ENCODE measurements around the gene NDRG2.

The NDRG2 gene

DNA sequence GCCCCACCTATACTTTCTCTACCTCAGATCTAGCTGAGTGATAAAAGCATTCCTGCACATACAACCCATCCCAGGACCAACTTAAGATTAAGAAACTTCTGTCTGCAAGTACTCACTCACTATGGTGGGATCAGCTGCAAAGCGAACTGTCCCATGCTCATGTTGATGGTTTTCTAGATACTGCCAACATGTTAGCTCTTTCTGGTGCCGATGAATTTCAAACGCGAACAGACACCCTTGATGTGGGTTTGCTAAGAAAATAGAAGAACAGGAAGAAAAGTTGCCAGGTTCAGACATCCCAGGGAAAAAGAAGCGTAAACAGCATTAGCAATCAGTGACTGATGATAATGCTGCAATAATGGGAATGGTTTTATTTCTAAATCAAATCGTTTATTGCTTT is 27.3 kb downstream of the NDRG2 start:
- Histone ChIP-seq H3K27ac (no peak overlapping the region), H3K27me3 (no peaks in the 10 kb centered on the region), H3K4me3 (no peak overlapping the region), H3K4me1 (peaks cover 0 to 7% (median 3%) of the 10 kb centered on the region in 4 donors), H3K9me3 (no peaks in the 10 kb centered on the region), H3K36me3 (peaks cover 41 to 52% (median 50%) of the 10 kb centered on the region in 3 donors)
- intact Hi-C loops (cut with DNase I; ENCODE audit: low total_unique reads): no loop called here
- DNase-seq: no peak
- TF ChIP-seq, protein P1, sequence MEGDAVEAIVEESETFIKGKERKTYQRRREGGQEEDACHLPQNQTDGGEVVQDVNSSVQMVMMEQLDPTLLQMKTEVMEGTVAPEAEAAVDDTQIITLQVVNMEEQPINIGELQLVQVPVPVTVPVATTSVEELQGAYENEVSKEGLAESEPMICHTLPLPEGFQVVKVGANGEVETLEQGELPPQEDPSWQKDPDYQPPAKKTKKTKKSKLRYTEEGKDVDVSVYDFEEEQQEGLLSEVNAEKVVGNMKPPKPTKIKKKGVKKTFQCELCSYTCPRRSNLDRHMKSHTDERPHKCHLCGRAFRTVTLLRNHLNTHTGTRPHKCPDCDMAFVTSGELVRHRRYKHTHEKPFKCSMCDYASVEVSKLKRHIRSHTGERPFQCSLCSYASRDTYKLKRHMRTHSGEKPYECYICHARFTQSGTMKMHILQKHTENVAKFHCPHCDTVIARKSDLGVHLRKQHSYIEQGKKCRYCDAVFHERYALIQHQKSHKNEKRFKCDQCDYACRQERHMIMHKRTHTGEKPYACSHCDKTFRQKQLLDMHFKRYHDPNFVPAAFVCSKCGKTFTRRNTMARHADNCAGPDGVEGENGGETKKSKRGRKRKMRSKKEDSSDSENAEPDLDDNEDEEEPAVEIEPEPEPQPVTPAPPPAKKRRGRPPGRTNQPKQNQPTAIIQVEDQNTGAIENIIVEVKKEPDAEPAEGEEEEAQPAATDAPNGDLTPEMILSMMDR (IDR thresholded peaks at IDR 0.05): no peak

DNA sequence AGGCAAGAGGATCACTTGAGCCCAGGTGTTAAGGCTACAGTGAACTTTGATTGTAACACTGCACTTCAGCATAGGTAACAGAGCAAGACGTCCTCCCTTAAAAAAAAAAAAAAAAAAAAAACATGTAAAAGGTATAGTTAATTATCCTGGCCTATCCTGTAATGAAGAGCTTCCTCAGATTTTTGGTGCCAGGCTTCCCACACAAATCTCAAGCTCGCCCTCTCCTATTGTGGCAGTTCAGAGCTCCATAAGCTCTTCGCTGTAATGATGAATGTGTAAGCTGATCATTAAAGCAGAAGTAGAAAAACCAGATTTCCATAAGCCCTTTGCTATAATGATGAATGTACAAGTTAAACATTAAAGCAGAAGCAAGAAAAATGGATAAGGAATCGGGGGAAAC is 27.7 kb downstream of the NDRG2 start:
- Histone ChIP-seq H3K27ac (no peak overlapping the region), H3K36me3 (peaks cover 45 to 57% (median 55%) of the 10 kb centered on the region in 3 donors), H3K4me1 (peaks cover 0 to 8% (median 3%) of the 10 kb centered on the region in 4 donors), H3K27me3 (no peaks in the 10 kb centered on the region), H3K4me3 (no peak overlapping the region), H3K9me3 (no peaks in the 10 kb centered on the region)
- TF ChIP-seq, protein P1 (IDR thresholded peaks at IDR 0.05): no peak
- no peak for DNase-seq
- intact Hi-C loops (cut with DNase I; ENCODE audit: low total_unique reads): no loop called here

DNA sequence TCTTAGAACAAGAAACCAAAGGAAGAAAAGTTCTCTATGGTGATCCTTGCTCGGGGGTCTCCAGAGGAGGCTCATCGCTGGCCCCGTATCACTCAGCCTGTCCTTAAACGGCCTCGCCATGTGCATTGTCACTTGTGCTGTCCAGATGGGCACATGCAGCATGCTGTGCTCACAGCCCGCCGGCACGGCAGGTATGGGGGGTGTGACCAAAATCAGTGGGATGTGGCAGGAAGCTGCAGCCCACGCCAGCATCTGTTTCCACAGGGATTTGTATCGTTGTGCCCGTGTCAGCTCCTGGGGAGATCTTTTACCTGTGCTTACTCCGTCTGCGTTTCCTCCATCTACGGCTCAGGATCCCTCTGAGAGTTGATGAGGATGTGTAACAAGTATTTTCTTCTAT is 28.3 kb downstream of the NDRG2 start:
- H3K9me3 ChIP-seq: no peaks in the 10 kb centered on the region
- peaks cover 0 to 14% (median 8%) of the 10 kb centered on the region in 4 donors for H3K4me1 ChIP-seq
- peaks cover 46 to 63% (median 56%) of the 10 kb centered on the region in 3 donors for H3K36me3 ChIP-seq
- no peak overlapping the region for H3K27ac ChIP-seq
- no peaks in the 10 kb centered on the region for H3K27me3 ChIP-seq
- H3K4me3 ChIP-seq: no peak overlapping the region
- intact Hi-C loops (cut with DNase I; ENCODE audit: low total_unique reads): no loop called here
- DNase-seq: no peak
- TF ChIP-seq, protein P1 (IDR thresholded peaks at IDR 0.05): no peak

- Histone ChIP-seq H3K9me3 (no peaks in the 10 kb centered on the region), H3K4me1 (peaks cover 0 to 53% (median 45%) of the 10 kb centered on the region in 4 donors), H3K27me3 (no peaks in the 10 kb centered on the region), H3K27ac (peak within 1 kb of the TSS; percentile 84 to 89), H3K4me3 (peak within 1 kb of the TSS; percentile 72 to 96), H3K36me3 (peaks cover 22 to 36% (median 30%) of the 10 kb centered on the region in 3 donors)
- DNase-seq: peak; percentile 94 to 96
- intact Hi-C loops (cut with DNase I; ENCODE audit: low total_unique reads): no loop called here
- TF ChIP-seq, protein P1 (IDR thresholded peaks at IDR 0.05): peak; percentile 6 to 18
These were observed 34.9 kb downstream of the NDRG2 start, which contains the start of gene METTL17 for GRCh38 chr14:20989787-20990600. TSS of gene METTL17 (plus strand) at chr14:20989980. CDS start at chr14:20990003, 23 bp downstream.

DNA sequence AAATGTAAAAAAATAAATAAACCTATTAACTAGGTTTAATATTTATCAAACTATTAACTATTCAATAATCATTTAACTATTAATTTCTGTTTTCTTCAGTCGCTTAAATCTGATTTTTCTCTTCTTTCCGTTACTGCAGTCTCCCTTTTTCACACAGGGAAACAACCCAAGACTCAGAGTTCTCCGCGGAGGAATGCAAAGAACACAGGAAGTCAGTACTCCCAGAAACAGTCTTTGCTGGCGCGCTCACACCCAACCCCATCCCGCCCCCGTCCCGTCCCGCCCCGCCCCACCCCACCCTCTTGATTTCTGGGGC is 35.4 kb downstream of the NDRG2 start:
- TF ChIP-seq, protein P1 (IDR thresholded peaks at IDR 0.05): no peak
- no peaks in the 10 kb centered on the region for H3K27me3 ChIP-seq

More for the DNA sequence above, 35.4 kb downstream of the NDRG2 start:
- Histone ChIP-seq H3K4me3 (peak overlapping the region; percentile 72 to 96), H3K9me3 (no peaks in the 10 kb centered on the region), H3K27ac (peak overlapping the region; percentile 84 to 89), H3K36me3 (peaks cover 16 to 30% (median 24%) of the 10 kb centered on the region in 3 donors), H3K4me1 (peaks cover 0 to 53% (median 45%) of the 10 kb centered on the region in 4 donors)
- no peak for DNase-seq
- intact Hi-C loops (cut with DNase I; ENCODE audit: low total_unique reads): no loop called here
